Progenitor cell of endocrine pancreas (in vitro differentiated cells): ENCODE results near the gene CES1. TPM values are rescaled to one million over a fixed set of nuclear protein-coding genes. Genes with fewer than 3 reads are reported as not detected.
A peak's percentile ranks its signal among the peaks of the same experiment; 100 is the strongest.
"Not testable (repeated sequence)": the region's sequence is repeated elsewhere in the genome, so short reads cannot be mapped to it uniquely, and the experiment has no call there.

Source experiments
- DNase-seq: peaks from one replicate; pipeline ENCODE4 v3.0.0; 2021; ENCODE audit warnings: low spot score; ENCODE audit not compliant: unreplicated experiment
- H3K27ac Mint-ChIP-seq: 2 replicates; pipeline ENCODE4 v1.8.0; 2021; ENCODE audit warnings: mild to moderate bottlenecking, moderate library complexity, mixed read lengths
- H3K27me3 Mint-ChIP-seq: 2 replicates; pipeline ENCODE4 v1.8.0; 2021; ENCODE audit warnings: mixed read lengths
- H3K36me3 Mint-ChIP-seq: 2 replicates; pipeline ENCODE4 v1.8.0; 2022; ENCODE audit warnings: mixed read lengths; ENCODE audit not compliant: insufficient read depth
- H3K4me1 Mint-ChIP-seq: 2 replicates; pipeline ENCODE4 v1.8.0; 2021; ENCODE audit warnings: low read depth, mixed read lengths
- H3K4me3 Mint-ChIP-seq: 2 replicates; pipeline ENCODE4 v1.8.0; 2021; ENCODE audit warnings: low read depth, mild to moderate bottlenecking, moderate library complexity, mixed read lengths
- H3K9me3 Mint-ChIP-seq: 2 replicates; pipeline ENCODE4 v1.8.0; 2021; ENCODE audit warnings: low read depth, mixed read lengths
- total RNA-seq: library from RNA; stranded (reverse); gene quantifications from 2 replicates; pipeline ENCODE4 v1.2.1, GENCODE V29; 2021
- TF ChIP-seq, protein P1 (sequence below): fragments of 200-600 bp; sonication (generic); IDR thresholded peaks from one replicate; pipeline ENCODE4 v1.5.0; 2021; ENCODE audit warnings: antibody characterized with exemption, mild to moderate bottlenecking; ENCODE audit not compliant: unreplicated experiment

CES1 gene
- total RNA-seq, 1 donor from 2014 or later = not detected

- H3K4me1 Mint-ChIP-seq = peaks cover 2% of the 10 kb centered on the region
- no peak overlapping the region for H3K27ac Mint-ChIP-seq
- H3K27me3 Mint-ChIP-seq = peaks cover 70% of the 10 kb centered on the region
- no peak overlapping the region for H3K4me3 Mint-ChIP-seq
- no peak for DNase-seq
- peaks cover 5% of the 10 kb centered on the region for H3K9me3 Mint-ChIP-seq
- no peaks in the 10 kb centered on the region for H3K36me3 Mint-ChIP-seq
- TF ChIP-seq, protein P1, sequence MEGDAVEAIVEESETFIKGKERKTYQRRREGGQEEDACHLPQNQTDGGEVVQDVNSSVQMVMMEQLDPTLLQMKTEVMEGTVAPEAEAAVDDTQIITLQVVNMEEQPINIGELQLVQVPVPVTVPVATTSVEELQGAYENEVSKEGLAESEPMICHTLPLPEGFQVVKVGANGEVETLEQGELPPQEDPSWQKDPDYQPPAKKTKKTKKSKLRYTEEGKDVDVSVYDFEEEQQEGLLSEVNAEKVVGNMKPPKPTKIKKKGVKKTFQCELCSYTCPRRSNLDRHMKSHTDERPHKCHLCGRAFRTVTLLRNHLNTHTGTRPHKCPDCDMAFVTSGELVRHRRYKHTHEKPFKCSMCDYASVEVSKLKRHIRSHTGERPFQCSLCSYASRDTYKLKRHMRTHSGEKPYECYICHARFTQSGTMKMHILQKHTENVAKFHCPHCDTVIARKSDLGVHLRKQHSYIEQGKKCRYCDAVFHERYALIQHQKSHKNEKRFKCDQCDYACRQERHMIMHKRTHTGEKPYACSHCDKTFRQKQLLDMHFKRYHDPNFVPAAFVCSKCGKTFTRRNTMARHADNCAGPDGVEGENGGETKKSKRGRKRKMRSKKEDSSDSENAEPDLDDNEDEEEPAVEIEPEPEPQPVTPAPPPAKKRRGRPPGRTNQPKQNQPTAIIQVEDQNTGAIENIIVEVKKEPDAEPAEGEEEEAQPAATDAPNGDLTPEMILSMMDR = no peak
Observed at GRCh38 chr16:55775857-55776256, 57.0 kb downstream of the CES1 start.

- peaks cover 5% of the 10 kb centered on the region for H3K9me3 Mint-ChIP-seq
Observed at GRCh38 chr16:55773859-55774549, 58.9 kb downstream of the CES1 start.

GRCh38 chr16:55765161-55765560 lies 67.7 kb downstream of the CES1 start:
- H3K4me3 Mint-ChIP-seq = no peak overlapping the region
- DNase-seq = no peak
- peaks cover 42% of the 10 kb centered on the region for H3K27me3 Mint-ChIP-seq
- H3K9me3 Mint-ChIP-seq = no peaks in the 10 kb centered on the region
- peaks cover 1% of the 10 kb centered on the region for H3K4me1 Mint-ChIP-seq
- H3K36me3 Mint-ChIP-seq = no peaks in the 10 kb centered on the region
- H3K27ac Mint-ChIP-seq = no peak overlapping the region
- TF ChIP-seq, protein P1 = no peak

More at GRCh38 chr16:55773859-55774549, 58.9 kb downstream of the CES1 start:
- H3K36me3 Mint-ChIP-seq = no peaks in the 10 kb centered on the region
- H3K4me3 Mint-ChIP-seq = no peak overlapping the region
- peaks cover 66% of the 10 kb centered on the region for H3K27me3 Mint-ChIP-seq
- H3K27ac Mint-ChIP-seq = no peak overlapping the region
- peaks cover 2% of the 10 kb centered on the region for H3K4me1 Mint-ChIP-seq
- TF ChIP-seq, protein P1 = no peak
- DNase-seq = no peak

- Mint-ChIP-seq H3K27ac (no peak overlapping the region), H3K9me3 (no peaks in the 10 kb centered on the region), H3K27me3 (peaks cover 52% of the 10 kb centered on the region), H3K4me1 (peaks cover 1% of the 10 kb centered on the region), H3K4me3 (peak overlapping the region; percentile 57), H3K36me3 (no peaks in the 10 kb centered on the region)
- TF ChIP-seq, protein P1 = no peak
- DNase-seq = no peak
Observed at GRCh38 chr16:55760310-55761001, 72.4 kb downstream of the CES1 start.

- H3K36me3 Mint-ChIP-seq, DNase-seq, H3K9me3 Mint-ChIP-seq, H3K4me1 Mint-ChIP-seq, H3K27ac Mint-ChIP-seq: not testable (repeated sequence)
- H3K27me3 Mint-ChIP-seq = peaks cover 52% of the 10 kb centered on the region
- peak overlapping the region; percentile 57 for H3K4me3 Mint-ChIP-seq
Observed at GRCh38 chr16:55759965-55760309, 73.0 kb downstream of the CES1 start.

DNA sequence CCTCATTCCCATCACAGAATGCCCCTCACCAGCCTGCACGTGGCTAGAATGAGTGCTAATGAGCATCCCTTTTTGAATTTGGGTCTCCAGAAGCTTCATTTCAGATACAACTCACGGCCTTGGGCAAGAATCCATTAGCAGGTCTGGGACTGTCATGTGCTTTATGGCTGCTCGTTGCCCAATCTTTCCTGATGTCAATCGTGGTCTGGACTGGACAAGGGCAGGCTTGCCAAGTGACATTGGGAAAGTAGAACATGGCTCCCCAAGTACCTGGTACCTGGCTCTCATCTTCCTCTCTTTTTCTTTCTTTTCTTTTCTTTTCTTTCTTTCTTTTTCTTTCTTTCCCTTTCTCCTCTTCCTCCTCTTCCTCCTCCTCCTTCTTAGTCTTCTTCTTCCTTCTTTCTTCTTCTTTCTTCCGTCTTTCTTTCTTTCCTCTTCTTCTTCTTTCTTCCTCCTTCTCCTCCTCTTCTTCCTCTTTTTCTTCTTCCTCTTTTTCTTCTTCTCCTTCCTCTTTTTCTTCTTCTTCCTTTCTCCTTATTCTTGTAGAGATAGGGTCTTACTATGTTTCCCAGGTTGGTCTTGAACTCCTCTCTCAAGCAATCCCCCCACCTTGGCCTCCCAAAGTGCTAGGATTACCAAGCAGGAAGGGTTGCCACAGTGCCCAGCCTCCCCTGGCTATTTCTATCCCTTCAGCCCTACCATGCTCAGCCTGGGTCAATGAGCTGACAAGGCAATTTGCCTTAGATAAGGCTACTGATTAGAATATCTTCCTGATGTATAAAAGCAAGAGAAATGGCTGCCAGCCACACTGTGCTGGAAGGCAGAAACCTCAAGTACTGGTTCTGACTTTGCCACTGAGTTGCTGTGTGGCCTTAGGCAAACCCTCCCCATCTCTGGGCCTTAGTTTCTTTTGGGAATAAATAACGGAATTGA lies 75.0 kb downstream of the CES1 start:
- not testable (repeated sequence) for H3K27ac Mint-ChIP-seq, H3K9me3 Mint-ChIP-seq, H3K4me1 Mint-ChIP-seq, H3K36me3 Mint-ChIP-seq, H3K4me3 Mint-ChIP-seq, DNase-seq
- H3K27me3 Mint-ChIP-seq = peaks cover 48% of the 10 kb centered on the region
